HG02840 (cell line): ENCODE measurements around the gene MEGF9.
A peak's percentile ranks its signal among the peaks of the same experiment; 100 is the strongest.
"Not testable (repeated sequence)": the region's sequence is repeated elsewhere in the genome, so short reads cannot be mapped to it uniquely, and the experiment has no call there.

Source experiments
- ATAC-seq: cut with Tn5 transposase; IDR thresholded peaks from one replicate; pipeline ENCODE4 v1.9.1; 2021; ENCODE audit warnings: mild to moderate bottlenecking, moderate library complexity, moderate number of reproducible peaks; ENCODE audit not compliant: unreplicated experiment, low FRiP score

Gene MEGF9

DNA sequence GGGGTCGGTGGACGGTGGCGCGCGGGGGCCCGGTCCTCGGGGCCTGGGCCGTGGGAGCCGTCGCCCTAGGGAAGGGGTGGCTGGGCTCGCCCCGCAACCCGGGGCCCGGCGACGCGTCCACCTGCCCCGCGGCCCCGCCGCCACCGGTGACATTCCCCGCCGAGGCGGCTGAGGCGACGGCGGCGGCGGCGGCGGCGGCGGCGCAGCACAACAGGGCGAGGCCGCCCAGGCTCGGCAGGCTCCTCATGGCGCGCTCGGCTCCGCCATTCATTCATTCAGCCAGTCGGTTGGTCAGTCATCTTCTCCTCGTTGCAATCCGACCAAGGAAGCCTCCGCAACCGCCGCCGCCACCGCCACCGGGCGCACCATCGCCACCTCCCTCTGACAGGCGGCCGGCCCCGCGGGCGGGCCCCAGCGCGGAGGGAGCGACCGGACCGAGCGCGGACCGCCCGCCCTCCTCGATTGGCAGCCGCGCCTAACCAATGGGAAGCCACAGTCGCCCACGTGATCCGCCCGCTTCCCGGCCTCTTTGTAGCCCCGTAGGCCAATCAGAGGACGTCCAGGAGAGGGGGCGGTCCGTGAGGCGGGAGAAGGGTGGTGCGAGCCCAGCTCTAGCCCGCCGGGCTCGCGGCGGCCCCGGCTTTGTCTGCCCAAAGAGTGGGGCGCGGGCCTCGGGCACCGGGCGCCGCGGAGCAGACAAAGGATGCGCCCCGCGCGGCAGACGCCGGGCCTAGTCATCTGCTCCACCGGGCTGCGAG, at the start of gene MEGF9:
Gene MEGF9 (minus strand): TSS at position 383 of the 758 bp plus-strand sequence. CDS start 112 bp downstream, at position 271.
- peak; percentile 93 for ATAC-seq

DNA sequence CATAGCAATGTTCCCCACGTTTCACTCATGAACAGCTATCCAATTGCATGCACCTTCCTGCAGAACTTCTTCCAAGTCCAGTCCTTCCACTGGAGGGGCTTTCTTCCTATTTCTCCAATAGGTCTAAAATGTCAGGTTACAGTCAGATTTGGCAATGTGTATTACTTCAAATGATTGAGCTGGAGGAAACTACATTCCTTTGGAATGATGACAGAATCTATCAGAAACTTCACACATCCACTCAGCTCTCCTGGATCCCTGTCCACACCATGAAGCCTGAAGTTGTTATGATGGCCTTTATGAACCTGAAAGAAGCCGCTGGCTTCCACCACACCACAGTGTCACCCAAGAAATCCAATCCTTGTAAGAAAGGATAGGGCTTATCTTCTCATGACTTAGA, 46.7 kb upstream of the MEGF9 start:
- ATAC-seq: no peak

DNA sequence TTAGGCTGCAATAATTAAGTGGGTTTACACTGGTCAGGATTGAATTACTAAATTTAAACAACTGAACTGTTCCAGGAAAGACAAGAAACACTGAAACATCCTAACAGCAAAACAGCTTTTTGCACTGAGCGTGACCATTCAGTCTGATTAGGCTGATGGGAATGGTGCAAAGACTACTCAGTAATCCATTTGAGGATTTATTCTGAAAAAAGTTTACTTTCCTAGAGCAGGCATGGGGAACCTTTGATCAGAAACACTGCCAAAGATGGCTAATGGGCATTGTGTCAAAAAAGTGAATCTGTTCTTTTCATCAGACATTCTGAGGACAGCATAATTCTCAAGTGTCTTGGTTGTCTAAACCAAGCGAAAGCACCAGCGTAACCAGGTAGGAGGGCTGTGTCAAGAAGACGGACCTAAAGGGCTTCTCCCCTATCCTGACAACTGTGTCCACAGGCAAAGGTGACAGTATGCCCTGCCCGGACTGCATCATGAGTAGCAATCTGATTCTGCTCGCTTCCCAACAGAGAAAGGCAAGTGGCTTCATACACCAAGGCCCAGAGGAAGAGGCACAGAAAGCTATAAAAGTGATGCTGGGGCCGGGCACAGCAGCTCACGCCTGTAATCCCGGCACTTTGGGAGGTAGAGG, 45.6 kb upstream of the MEGF9 start:
- ATAC-seq: no peak

DNA sequence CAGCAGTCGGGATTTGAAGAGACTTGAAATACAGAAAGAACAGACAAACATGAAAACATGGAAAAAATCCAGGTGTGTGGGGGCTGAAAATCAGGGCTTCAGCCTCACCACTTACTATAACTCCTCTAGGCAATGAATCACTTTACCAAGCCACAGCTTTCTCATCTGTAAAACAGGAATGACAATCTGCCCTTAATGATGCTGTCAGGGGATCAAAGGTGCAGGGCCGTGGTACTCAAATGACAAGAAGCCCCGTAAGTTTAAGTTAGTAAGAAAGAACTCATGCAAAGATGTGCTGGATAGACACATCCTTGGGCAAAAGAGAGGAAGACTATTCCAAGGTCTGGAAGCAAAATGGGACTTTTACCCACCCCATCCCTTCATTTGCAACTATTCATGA, 44.3 kb upstream of the MEGF9 start:
- no peak for ATAC-seq

DNA sequence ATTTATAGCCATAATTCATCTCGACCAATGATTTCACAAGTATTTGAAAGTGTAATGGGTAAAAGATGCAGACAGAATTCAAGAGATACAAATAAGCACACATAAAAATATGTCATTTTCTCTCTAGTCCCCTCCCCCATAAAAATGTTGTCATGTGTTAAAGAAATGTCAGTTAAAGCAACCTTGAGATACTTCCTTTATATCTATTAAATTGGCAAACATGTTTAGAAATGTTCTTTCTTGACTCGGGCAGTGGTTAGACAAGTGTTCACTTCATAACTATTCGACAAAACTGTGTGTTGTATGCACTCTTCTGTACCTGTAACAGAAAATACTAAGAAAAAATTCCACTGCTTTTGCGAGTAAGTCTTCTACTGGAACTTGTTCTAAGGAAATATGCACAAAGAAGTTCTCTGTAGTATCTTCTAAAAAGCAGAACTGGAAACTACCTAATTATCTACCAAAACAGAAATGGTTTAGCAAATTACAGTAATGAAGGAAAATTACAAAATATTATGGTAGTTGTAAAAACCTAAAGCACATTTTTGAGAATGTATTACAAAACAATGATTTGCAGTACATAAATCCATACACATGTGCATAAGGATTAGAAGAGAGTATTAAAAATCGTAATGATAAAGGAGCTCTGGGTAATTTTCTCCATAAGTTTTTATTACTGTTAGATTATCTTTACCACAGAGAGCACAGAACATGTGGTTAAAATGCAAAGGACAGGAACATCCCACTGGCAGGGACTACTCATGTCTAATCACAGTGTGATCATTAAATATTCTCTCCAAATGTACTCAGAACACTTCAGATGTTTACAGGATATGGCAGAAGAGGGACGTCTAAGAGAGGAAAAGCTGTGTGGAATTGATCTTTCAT, 43.0 kb upstream of the MEGF9 start:
- ATAC-seq: no peak

DNA sequence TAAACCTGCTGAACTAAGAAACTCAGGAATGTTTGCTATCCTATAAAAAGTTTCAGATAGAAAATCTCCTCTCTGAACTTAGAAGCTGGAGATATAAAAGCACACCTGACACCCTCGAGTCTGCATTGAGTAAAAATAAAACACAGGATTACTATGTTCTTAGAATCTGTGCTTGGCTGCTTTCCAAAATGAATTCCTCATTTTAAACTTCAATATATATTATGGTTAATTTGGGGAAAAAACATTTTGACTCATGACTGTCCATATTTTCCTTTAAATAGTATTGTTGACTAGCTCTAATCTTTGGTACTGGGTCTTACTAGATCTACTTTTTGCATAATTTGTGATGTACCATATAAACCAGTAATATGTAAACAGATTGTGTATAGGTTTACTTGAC, 42.3 kb upstream of the MEGF9 start:
- ATAC-seq: no peak

DNA sequence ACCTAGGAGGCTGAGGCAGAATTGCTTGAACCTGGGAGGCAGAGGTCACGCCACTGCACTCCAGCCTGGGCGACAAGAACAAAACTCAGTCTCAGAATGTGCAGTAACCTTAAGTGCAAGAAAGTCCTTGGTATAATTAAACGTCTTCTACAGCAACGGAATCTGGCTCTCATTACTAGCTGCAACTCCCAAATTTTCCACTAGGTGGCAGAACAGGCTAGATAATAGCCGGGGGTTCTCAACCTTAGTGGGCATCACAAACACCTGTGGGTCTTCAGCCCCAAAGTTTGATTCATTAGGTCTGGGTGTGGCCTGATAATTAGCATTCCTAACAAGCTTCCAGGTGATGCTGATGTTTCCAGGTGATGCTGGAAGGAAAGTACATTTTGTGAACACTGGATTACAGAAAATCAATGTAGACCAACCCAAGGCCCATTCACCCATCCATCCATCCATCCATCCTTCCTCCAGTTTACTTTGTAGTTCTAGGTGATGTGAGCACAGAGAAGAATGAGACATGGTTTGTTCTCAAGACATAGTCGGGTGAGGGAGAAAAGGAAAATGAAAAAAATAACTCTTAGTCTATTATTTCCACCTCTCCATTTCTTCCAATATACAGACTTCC, 41.7 kb upstream of the MEGF9 start:
- peak; percentile 23 for ATAC-seq

DNA sequence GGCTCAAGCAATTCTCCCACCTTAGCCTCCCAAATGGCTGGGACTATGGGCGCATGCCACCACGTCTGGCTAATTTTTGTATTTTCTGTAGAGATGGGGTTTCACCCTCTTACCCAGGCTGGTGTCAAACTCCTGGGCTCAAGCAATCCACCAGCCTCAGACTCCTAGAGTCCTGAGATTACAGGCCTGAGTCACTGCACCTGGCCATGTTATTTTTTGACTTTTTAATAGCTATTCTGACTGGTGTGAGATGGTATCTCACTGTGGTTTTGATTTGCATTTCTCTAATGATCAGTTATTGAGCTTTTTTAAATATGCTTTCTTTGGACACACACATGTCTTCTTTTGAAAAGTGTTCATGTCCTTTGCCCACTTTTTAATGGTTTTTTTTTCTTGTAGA, 40.8 kb upstream of the MEGF9 start:
- peak; percentile 58 for ATAC-seq

DNA sequence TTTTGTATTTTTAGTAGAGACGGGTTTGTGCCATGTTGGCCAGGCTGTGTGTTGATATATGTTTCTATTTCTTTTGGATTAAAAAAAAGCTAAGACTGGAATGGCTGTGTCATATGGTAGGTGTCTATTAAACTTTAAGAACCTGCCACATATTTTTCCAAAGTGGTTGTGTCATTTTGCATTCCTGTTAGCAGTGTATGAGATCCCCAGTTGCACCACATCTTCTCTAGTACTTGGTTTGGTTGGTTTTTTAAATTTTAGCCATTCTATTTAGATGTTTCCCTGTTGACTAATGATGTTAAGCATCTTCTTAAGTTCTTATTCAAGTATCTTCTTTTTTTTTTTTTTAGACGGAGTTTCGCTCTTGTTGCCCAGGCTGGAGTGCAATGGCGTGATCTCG, 36.2 kb upstream of the MEGF9 start:
- ATAC-seq: no peak

DNA sequence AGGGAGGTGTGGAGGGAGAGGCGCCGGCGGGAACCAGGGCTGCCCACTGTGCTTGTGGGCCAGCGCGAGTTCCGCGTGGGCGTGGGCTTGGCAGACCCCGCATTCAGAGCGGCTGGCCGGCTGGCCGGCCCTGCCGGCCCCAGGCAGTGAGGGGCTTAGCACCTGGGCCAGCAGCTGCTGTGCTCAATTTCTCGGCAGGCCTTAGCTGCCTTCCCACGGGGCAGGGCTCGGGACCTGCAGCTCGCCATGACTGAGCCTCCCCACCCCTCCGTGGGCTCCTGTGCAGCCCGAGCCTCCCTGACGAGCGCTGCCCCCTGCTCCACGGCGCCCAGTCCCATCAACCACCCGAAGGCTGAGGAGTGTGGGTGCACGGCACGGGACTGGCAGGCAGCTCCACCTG, 32.1 kb upstream of the MEGF9 start:
- not testable (repeated sequence) for ATAC-seq

DNA sequence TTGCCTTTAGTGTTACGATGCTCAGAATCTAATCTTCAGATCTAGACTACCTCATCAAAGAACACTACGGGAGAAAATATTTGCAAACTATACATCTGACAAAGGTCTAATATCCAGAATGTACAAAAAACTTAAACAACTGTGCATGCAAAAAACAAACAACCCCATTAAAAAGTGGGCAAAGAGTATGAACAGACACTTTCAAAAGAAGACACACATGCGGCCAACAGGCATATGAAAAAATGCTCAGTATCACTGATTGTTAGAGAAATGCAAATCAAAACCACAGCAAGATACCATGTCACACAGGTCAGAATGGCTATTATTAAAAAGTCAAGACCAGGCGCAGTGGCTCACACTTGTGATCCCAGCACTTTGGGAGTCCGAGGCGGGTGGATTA, 31.0 kb upstream of the MEGF9 start:
- no peak for ATAC-seq

DNA sequence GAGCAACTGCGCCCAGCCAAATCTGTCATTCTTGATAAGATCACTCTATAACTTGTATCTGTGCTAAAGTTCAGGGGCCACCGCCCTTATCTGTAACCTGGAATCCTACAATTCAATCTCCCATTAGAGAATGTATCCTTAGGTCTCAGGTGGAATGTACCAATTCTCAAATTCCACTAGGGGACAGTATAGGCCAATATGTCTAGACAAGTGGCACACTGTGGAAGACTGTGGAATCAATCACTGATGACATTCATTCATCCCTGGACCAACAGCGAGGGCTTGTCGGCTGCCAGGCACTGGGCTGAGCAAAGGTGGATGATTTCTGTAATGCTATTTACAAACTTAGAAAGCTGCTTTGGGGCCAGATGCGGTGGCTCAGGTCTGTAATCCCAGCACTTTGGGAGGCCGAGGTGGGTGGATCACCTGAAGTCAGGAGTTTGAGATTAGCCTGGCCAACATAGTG, 28.7 kb upstream of the MEGF9 start:
- ATAC-seq: no peak

DNA sequence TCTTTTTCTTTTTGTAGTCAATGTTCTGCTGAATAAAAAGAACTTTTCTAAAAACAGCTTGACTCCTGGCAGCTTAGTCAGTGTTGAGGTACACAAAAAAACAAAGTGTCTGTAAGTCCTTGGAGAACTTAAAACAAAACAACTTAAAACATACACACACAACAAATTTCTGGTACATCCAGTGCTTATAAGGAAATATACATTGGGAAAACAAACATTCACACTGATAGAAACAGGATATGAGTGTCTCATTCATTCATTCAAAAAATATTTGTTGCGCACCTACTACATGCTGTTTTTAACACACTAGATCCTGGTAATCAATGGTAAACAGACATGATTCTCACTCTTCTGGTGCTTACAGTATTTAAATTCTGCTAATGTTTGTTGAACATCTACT, 27.4 kb upstream of the MEGF9 start:
- no peak for ATAC-seq

DNA sequence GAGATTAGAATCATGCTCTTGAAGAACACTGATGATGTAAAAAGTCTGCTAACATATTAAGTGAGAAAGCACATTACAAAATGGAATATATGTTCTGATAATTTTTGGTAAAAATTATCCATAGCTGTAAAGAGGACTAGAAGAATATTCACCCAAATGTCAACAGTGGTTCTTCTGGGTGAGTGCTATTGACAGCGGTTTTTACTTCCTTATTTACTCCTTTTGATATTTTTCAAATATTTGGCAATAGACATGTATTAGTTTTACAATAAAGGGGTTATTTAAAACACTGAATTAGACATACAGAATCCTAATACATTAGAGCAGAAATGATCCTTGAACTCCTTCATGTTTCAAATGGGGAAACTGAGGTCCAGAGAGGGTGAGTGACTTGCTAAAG, 26.9 kb upstream of the MEGF9 start:
- ATAC-seq: no peak

DNA sequence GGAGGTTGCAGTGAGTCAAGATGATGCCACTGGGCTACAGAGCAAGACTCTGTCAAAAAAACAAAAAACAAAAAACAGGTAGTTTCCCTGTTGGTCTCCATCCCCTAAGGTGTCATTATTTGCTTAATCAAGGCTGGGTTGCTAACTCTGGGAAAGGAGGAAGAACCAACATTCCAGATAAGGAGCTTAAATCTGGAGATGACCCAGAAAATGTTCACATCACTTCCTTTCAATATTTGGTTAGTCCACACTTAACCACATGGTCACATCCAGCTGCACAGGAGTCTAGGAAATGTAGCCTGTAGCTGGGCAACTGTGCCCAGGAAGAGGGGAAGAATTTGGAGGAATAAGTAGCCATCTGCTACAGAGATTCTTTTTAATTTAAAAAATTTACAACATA, 25.9 kb upstream of the MEGF9 start:
- ATAC-seq: no peak

DNA sequence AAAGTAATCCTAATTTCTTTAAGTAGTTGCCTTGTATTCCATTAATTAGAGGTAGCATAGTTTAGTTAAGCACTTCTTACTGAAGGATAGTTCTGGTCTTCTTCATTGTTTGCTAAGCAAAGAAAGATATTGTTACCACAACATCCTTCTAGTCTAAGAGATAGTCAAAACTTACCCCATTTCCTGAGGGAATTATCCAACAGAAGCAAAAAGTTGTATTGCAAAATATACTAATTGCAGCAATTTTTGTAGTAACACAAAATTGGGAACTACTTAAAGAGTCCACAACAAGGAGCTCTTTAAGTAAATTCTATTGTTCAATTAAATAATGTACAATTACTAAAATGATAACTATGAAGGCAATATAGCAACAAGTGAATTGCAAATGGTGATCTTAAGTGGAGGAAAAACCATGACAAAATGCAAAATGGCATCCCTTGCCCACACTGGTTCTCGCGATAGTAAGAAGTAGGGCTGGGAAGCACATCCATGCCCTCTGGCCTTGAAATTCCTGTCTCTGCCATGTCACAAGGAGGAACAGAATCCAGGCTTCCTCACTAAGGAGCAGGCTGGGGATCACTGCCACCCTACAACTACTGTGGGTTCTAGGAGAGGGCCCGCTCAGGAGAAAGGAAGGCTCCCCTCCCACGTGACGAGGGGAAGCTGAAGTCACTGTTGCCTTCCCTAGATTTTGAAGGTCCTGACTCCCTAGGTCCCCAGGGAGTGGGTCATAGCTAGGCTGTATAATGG, 23.3 kb upstream of the MEGF9 start:
- no peak for ATAC-seq

DNA sequence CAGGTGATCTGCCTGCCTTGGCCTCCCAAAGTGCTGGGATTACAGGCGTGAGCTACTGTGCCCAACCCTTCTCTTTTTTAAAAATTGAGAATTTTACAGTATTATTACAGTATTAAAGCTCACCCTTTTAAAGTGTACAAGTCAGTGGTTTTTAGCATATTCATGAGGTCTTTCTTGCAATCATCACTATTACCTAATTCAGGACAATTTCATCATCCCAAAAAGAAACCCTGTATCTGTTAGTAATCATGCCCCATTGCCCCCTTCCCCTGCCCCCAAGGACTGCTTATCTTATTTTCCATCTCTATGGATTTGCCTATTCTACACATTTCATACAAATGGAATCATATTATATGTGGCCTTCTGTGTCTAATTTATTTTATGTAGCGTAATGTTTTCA, 22.6 kb upstream of the MEGF9 start:
- no peak for ATAC-seq

DNA sequence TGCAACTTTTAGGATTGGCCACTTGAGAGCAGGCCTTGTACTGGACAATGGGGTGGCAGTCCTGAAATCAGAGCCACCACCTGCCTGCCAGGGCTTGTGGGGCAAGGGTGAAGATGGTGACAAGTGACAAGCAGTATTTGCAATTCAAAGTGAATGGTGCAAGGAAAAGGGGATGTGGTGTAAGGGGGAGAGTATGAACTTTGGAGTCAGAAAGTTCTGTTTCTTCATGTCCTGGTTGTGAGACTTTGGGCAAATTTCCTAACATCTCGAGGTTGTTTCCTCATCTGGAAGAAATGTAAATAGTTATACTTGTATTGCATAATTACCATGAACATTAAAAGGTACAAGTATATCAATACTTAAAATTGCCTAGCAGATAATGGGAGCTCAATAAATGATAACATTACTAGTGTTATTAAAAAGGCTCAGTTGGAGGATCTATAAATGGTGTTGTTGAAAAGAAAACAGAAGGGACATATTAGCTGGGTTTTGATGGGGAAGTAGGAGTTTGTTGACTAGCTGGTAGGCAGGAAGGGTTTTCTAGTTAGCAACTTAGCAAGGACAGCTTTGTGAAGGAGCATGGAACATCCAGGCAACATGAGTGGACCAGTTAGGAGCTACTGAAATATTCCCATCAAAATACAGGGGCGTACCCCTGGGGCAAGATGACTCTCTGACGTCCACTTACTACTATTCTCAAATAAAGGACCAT, 21.3 kb upstream of the MEGF9 start:
- ATAC-seq: no peak

DNA sequence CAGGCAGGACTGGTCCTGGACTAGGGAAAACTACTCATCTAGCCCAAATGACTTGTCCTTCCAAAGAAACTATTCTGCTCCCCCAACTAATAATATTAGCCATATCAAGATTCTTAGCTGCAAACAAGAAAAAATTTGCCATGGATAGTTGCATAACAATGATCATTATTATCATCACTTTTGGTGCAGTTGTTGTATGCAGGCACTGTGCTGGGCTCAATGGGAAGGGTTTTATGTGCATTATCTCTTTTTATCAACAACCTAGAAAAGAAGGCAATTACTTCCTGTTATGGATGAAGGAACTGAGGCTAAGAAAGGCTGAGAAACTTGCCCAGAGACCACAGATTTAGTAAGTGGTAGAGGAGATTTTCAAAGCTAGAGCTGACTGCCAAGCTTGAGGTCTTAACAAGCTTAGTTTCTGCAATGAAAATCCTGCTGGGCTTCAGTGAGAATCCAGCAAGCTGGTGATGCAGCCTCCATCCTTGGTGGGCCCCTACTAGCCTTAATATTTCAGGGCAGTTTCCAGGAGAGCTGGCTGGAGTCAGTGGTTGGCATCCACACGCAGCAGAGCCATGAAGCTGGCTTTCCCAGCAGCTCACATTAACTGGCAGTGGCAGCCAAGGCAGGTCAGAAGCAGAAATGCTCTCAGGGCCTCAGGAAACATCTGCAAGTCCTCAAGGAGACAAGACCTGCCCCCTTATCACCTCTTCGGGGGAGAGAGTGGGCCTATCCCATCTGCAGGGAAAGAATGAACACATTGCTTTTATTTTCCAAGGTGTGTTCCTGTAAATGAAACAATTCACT, 20.5 kb upstream of the MEGF9 start:
- no peak for ATAC-seq
